ENCODE measurements around the gene CFAP410.

DNA sequence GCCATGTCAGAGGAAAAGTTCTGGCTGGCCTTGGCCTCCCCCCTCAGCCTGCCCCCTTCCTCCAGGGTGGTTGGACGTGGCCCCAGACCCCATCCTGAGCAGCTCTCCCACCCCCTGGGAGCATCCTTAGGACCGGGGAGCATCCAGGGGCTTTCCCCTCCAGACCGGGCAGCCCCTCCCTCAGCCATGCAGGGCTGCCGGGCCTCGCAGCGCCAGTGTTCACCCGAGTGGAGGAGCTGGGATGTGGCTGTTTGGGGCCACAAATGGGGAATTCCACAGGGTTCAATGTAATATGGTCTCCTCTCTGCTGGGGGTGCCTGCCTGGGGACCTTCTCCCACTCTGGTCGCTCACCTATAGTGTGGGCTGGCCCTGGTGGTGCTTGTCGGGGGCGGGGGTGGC, 43.5 kb downstream of the CFAP410 start:
- TF ChIP-seq, protein P1, sequence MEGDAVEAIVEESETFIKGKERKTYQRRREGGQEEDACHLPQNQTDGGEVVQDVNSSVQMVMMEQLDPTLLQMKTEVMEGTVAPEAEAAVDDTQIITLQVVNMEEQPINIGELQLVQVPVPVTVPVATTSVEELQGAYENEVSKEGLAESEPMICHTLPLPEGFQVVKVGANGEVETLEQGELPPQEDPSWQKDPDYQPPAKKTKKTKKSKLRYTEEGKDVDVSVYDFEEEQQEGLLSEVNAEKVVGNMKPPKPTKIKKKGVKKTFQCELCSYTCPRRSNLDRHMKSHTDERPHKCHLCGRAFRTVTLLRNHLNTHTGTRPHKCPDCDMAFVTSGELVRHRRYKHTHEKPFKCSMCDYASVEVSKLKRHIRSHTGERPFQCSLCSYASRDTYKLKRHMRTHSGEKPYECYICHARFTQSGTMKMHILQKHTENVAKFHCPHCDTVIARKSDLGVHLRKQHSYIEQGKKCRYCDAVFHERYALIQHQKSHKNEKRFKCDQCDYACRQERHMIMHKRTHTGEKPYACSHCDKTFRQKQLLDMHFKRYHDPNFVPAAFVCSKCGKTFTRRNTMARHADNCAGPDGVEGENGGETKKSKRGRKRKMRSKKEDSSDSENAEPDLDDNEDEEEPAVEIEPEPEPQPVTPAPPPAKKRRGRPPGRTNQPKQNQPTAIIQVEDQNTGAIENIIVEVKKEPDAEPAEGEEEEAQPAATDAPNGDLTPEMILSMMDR (IDR thresholded peaks at IDR 0.05) = no peak
- TF ChIP-seq EZH2 (IDR thresholded peaks at IDR 0.05; ENCODE audit: borderline replicate concordance, insufficient read depth, low read depth, low read length, poor library complexity, severe bottlenecking) = no peak

Data from B cell (primary cell).